Caki2 (cell line): ENCODE data around the gene QPRT. TPM values are rescaled to one million over a fixed set of nuclear protein-coding genes. Genes with fewer than 3 reads are reported as not detected.
"Not testable (repeated sequence)": the region's sequence is repeated elsewhere in the genome, so short reads cannot be mapped to it uniquely, and the experiment has no call there.

Experiments used
- DNase-seq: peaks from one replicate; pipeline ENCODE4 v3.0.0-alpha.2; 2015; ENCODE audit warnings: low read depth
- in situ Hi-C: cut with HindIII; loops from 2 replicates; pipeline ENCODE4 v1.10.0; 2016; ENCODE audit warnings: low sequenced_read_pairs, low pct_unique_long_range_greater_than_20kb, mixed read lengths
- total RNA-seq: library from RNA; depleted of rRNA; stranded (reverse); fragments of >200 nt; shearing (Covaris generic); gene quantifications from 2 replicates; pipeline ENCODE4 v1.2.3, GENCODE V29; 2014; ENCODE audit warnings: low replicate concordance

QPRT gene
- total RNA-seq, 1 experiment from 2014 or later, result 57.5 TPM

- in situ Hi-C loops, result no loop called here
- DNase-seq, result no peak
Observed at GRCh38 chr16:29683543-29684090, 4.6 kb downstream of the QPRT start.

DNA sequence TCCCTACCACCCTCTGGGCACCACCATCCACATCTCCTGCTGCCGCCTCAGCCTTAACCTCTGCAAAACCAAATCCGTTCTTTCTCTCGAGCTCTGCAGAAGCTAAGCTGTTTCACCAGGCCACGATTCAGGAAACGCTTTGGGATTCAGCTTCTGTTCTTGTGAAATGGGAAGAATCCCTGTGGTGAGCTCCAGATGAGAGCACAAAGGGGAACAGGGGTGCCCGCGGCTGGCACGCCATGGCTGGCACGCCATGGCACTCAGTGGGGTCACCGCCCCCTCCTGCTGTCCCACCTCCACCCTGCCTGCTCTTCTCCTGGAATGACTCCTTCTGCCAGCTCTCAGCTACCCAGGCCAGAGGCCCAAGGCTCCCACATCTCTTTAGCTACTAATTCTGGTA is 5.7 kb downstream of the QPRT start:
- in situ Hi-C loops, result no loop called here
- no peak for DNase-seq

- in situ Hi-C loops, result no loop called here
- no peak for DNase-seq
Observed at GRCh38 chr16:29686740-29687332, 7.9 kb downstream of the QPRT start.

DNA sequence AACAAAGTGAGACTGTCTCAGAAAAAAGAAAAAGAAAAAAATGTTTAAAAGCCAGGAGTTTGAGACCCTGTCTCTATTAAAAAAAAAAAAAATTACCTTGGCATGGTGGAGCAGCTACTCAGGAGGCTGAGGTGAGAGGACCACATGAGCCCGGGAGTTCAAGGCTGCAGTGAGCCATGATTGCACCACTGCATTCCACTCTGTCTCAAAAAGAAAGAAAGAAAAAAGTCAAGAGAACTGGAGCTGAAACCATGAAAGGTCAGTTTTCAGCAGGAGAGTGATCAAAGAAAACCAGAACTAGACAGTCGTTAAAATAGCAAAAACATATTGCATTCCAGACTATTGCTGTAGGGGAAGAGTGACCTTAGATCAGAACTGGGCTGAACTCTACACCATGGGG is 8.8 kb downstream of the QPRT start:
- no peak for DNase-seq
- in situ Hi-C loops, result no loop called here

DNA sequence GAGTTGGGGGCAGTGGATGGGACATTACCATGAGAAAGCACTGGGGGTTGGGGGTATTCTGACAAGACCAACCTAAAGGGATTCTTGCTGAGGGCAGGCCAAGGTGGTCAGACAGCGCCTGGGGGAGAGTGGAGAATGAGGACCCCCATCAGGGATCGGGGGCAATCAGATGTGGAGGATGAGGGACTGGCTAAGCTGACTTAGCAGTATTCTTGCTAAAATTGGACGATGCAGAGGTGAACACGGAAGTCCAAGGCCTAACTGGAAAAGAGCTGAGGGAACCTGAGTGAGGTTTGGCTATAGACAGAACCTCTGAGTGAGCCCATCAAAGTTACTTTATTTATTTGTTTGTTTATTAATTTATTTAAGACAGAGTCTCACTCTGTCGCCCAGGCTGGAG is 9.2 kb downstream of the QPRT start:
- in situ Hi-C loops, result no loop called here
- no peak for DNase-seq

- DNase-seq, in situ Hi-C loops: not testable (repeated sequence)
Observed at GRCh38 chr16:29689490-29690351, 10.7 kb downstream of the QPRT start.

DNA sequence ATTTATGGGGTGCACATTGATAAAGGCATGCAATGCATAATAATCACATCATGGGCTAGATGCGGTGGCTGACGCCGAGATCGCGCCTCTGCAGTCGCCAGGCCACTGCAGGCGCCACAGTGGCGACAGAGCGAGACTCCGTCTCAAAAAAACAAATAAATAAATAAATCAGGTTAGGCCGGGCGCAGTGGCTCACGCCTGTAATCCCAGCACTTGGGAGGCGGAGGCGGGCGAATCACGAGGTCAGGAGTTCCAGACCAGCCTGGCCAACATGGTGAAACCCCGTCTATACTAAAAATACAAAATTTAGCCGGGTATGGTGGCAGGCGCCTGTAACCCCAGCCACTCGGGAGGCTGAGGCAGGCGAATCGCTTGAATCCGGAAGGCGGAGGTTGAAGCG is 13.6 kb downstream of the QPRT start:
- in situ Hi-C loops, DNase-seq: not testable (repeated sequence)

GRCh38 chr16:29694384-29695195 is 15.6 kb downstream of the QPRT start:
- no peak for DNase-seq
- in situ Hi-C loops, result no loop called here

DNA sequence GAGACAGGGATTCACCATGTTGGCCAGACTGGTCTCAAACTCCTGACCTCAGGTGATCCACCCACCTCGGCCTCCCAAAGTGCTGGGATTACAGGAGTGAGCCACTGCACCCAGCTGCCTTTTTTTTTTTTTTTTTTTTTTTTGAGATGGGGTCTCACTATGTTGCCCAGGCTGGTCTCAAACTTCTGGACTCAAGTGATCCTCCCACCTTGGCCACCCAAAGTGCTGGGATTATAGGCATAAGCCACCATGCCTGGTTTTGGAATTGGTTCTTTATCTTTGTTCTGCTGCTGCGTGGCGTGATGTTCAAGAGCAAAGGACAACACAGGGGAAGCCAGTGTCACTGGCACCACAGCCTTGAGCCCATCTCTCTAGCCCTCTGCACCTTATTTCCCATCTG is 16.7 kb downstream of the QPRT start:
- in situ Hi-C loops, DNase-seq: not testable (repeated sequence)

DNA sequence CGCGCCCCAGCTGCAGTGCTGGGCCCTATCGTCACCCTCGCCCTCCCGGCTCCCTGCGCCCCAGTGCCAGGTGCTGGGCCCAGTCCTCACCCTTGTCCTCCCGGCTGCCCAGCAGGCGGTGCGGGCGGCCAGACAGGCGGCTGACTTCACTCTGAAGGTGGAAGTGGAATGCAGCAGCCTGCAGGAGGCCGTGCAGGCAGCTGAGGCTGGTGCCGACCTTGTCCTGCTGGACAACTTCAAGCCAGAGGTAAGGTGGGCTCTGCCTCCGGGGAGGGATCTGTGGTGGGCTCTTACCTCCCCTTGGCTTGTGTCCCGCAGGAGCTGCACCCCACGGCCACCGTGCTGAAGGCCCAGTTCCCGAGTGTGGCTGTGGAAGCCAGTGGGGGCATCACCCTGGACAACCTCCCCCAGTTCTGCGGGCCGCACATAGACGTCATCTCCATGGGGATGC is 17.9 kb downstream of the QPRT start:
- no peak for DNase-seq
- in situ Hi-C loops, result no loop called here

- DNase-seq, result no peak
- in situ Hi-C loops, result no loop called here
Observed at GRCh38 chr16:29697391-29697790, 18.4 kb downstream of the QPRT start.

DNA sequence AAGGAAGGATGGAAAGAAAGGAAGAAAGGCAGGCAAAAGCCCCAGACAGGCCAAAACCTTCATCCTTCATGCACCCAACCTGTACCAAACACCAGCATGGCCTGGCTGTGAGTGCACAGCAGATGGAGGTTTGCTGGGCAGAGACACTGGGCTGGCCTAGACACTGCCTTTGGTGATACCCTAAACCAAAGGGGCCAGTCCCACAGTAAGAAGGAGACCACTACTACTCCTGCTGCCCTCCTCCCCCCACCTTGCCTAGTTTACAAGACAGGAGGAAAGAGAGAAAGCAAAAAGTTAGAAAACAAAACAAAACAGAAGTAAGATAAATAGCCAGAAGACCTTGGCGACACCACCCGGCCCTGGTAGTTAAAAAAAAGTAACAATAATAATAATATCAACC is 19.1 kb downstream of the QPRT start:
- DNase-seq, result no peak
- in situ Hi-C loops, result no loop called here

GRCh38 chr16:29698484-29699323 is 19.7 kb downstream of the QPRT start:
- in situ Hi-C loops, result no loop called here
- no peak for DNase-seq

- no peak for DNase-seq
- in situ Hi-C loops, result no loop called here
Observed at GRCh38 chr16:29699324-29700219, 20.6 kb downstream of the QPRT start.

GRCh38 chr16:29700253-29700987 is 21.4 kb downstream of the QPRT start:
- DNase-seq, result peak; percentile 71
- in situ Hi-C loops, result no loop called here

DNA sequence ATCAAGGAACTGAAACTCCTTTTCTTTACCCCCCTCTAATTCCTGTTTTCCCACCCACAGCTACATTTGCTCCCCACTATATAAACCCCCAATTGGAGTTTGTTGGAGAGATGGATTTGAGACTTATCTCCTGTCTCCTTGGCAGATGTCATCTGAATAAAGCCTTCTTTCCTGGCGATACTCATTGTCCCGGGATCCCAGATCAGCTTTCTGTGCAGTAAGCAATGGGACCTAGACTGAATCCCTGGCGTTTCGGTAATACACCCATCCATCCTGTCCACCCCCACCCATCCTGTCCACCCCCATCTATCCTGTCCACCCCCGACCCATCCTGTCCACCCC is 22.2 kb downstream of the QPRT start:
- in situ Hi-C loops, result no loop called here
- no peak for DNase-seq
